ENCODE measurements around the gene BSN. TPM values are rescaled to one million over a fixed set of nuclear protein-coding genes. Genes with fewer than 3 reads are reported as not detected.

BSN gene
- total and polyA plus RNA-seq, 2 experiments from 2014 or later, result 0.50 to 5.1 TPM

- Histone ChIP-seq H3K27me3 (ENCODE audit: insufficient read depth) (no peaks in the 10 kb centered on the region), H2AFZ (peak within 1 kb of the TSS; percentile 83), H3K4me1 (ENCODE audit: insufficient read depth) (peaks cover 15% of the 10 kb centered on the region), H4K20me1 (replicated peaks; ENCODE audit: insufficient read depth) (peaks cover 16% of the 10 kb centered on the region; the same call in 1 of the 2 replicates), H3K36me3 (ENCODE audit: insufficient read depth) (peaks cover 9% of the 10 kb centered on the region; the same call in 1 of the 2 replicates), H3K4me3 (peak within 1 kb of the TSS; percentile 89), H3K4me2 (peak within 1 kb of the TSS; percentile 94), H3K79me2 (replicated peaks; ENCODE audit: insufficient read depth) (peaks cover 11% of the 10 kb centered on the region), H3K9me2 (ENCODE audit: insufficient read depth) (no peaks in the 10 kb centered on the region), H3F3A (replicated peaks; ENCODE audit: low read depth) (no peaks in the 10 kb centered on the region), H3K27ac (ENCODE audit: low read depth) (peak within 1 kb of the TSS; percentile 99)
- ATAC-seq, result peak; percentile 87
- Mint-ChIP-seq H3K4me3 (peak within 1 kb of the TSS; percentile 92), H3K9me3 (no peaks in the 10 kb centered on the region), H3K4me1 (peaks cover 23% of the 10 kb centered on the region), H3K27ac (peak within 1 kb of the TSS; percentile 97), H3K27me3 (ENCODE audit: insufficient read depth, low read depth, poor library complexity) (peaks cover 11% of the 10 kb centered on the region), H3K36me3 (ENCODE audit: low read depth) (peaks cover 33% of the 10 kb centered on the region)
- peak; percentile 100 for DNase-seq (ENCODE audit: low spot score)
- TF ChIP-seq ZNF331 (CRISPR knock-in tag; IDR thresholded peaks at IDR 0.05; ENCODE audit: low read depth) (no peak), CREB1 (CRISPR knock-in tag; IDR thresholded peaks at IDR 0.05; ENCODE audit: low read depth) (peak; percentile 59), ZNF462 (CRISPR knock-in tag; IDR thresholded peaks at IDR 0.05) (no peak), EZH2 (IDR thresholded peaks at IDR 0.05; ENCODE audit: low read depth, unreplicated experiment) (no peak), STAT1 (IDR thresholded peaks at IDR 0.05; ENCODE audit: unreplicated experiment) (no peak), EZH2phosphoT487 (IDR thresholded peaks at IDR 0.05; ENCODE audit: unreplicated experiment) (no peak), ZNF114 (CRISPR knock-in tag; IDR thresholded peaks at IDR 0.05) (no peak), NANOG (IDR thresholded peaks at IDR 0.05; ENCODE audit: borderline replicate concordance) (no peak), POLR2AphosphoS5 (IDR thresholded peaks at IDR 0.05; ENCODE audit: low read depth) (peak; percentile 89), JUNB (IDR thresholded peaks at IDR 0.05; ENCODE audit: unreplicated experiment) (no peak)
- TF ChIP-seq, protein P1, sequence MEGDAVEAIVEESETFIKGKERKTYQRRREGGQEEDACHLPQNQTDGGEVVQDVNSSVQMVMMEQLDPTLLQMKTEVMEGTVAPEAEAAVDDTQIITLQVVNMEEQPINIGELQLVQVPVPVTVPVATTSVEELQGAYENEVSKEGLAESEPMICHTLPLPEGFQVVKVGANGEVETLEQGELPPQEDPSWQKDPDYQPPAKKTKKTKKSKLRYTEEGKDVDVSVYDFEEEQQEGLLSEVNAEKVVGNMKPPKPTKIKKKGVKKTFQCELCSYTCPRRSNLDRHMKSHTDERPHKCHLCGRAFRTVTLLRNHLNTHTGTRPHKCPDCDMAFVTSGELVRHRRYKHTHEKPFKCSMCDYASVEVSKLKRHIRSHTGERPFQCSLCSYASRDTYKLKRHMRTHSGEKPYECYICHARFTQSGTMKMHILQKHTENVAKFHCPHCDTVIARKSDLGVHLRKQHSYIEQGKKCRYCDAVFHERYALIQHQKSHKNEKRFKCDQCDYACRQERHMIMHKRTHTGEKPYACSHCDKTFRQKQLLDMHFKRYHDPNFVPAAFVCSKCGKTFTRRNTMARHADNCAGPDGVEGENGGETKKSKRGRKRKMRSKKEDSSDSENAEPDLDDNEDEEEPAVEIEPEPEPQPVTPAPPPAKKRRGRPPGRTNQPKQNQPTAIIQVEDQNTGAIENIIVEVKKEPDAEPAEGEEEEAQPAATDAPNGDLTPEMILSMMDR (conservative IDR thresholded peaks at IDR 0.05; ENCODE audit: low read depth in 2 of 2), result no peak
- TF ChIP-seq, protein P2, sequence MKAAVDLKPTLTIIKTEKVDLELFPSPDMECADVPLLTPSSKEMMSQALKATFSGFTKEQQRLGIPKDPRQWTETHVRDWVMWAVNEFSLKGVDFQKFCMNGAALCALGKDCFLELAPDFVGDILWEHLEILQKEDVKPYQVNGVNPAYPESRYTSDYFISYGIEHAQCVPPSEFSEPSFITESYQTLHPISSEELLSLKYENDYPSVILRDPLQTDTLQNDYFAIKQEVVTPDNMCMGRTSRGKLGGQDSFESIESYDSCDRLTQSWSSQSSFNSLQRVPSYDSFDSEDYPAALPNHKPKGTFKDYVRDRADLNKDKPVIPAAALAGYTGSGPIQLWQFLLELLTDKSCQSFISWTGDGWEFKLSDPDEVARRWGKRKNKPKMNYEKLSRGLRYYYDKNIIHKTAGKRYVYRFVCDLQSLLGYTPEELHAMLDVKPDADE (IDR thresholded peaks at IDR 0.05), result 0 out of 2 replicates have a peak, but pooled peaks have one; percentile 33
- TF ChIP-seq, protein P3, sequence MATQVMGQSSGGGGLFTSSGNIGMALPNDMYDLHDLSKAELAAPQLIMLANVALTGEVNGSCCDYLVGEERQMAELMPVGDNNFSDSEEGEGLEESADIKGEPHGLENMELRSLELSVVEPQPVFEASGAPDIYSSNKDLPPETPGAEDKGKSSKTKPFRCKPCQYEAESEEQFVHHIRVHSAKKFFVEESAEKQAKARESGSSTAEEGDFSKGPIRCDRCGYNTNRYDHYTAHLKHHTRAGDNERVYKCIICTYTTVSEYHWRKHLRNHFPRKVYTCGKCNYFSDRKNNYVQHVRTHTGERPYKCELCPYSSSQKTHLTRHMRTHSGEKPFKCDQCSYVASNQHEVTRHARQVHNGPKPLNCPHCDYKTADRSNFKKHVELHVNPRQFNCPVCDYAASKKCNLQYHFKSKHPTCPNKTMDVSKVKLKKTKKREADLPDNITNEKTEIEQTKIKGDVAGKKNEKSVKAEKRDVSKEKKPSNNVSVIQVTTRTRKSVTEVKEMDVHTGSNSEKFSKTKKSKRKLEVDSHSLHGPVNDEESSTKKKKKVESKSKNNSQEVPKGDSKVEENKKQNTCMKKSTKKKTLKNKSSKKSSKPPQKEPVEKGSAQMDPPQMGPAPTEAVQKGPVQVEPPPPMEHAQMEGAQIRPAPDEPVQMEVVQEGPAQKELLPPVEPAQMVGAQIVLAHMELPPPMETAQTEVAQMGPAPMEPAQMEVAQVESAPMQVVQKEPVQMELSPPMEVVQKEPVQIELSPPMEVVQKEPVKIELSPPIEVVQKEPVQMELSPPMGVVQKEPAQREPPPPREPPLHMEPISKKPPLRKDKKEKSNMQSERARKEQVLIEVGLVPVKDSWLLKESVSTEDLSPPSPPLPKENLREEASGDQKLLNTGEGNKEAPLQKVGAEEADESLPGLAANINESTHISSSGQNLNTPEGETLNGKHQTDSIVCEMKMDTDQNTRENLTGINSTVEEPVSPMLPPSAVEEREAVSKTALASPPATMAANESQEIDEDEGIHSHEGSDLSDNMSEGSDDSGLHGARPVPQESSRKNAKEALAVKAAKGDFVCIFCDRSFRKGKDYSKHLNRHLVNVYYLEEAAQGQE (IDR thresholded peaks at IDR 0.05; ENCODE audit: unreplicated experiment), result no peak
Measured at GRCh38 chr3:49673715-49674496, 119.6 kb downstream of the BSN start, which contains the start of gene APEH. Gene APEH (plus strand): TSS chr3:49674351. CDS start chr3:49674402, 51 bp downstream.
